Measurements from ENCODE around the gene SECISBP2. TPM values are rescaled to one million over a fixed set of nuclear protein-coding genes. Genes with fewer than 3 reads are reported as not detected.

The SECISBP2 gene
- total and polyA plus RNA-seq, 2 experiments from 2014 or later = 30.6 to 43.8 TPM

DNA sequence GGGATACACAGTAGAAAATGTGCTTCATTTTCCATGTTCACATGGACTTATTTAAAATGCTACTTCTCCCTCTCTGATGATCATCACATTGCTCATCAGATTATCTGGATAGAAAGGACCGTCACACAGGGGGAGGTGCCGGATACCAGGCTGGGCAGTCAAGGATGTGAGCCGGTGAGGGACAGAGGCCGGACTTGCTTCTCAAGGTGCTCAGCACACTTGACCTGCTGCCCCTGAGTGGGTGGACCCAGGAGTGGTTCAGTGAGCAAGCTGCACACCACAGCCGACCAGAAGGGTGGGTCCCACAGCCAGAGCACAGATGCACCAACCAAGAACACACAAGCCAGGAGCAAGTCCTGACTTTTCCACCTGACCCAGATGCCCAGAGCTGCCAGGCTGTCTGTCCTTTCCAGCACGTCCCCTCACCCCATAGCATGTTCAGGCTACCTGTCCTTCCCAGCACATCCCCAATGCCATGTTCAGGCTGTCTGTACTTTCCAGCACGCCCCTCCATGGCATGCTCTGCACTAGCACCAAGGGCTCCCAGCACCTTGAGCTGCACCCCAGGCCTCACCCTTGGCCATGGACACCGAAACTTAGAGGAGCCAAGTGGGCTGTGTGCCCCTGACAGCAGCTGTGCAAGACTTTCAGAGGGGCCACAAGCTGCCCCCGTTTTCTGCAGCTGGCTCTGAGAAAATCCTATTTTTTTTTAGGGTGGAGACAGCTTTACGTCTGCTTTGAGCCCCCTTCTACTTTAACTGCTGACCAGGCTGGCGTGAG is 77.8 kb downstream of the SECISBP2 start:
- no peaks in the 10 kb centered on the region for H3K9me2 ChIP-seq (replicated peaks; ENCODE audit: insufficient read depth)
- H3K27ac ChIP-seq = no peak overlapping the region
- H3K36me3 ChIP-seq (replicated peaks; ENCODE audit: insufficient read depth, low read depth) = no peaks in the 10 kb centered on the region
- no peaks in the 10 kb centered on the region for H4K20me1 ChIP-seq (ENCODE audit: insufficient read depth, poor library complexity, severe bottlenecking)
- H3K4me2 ChIP-seq = no peak overlapping the region
- DNase-seq (ENCODE audit: low spot score) = no peak
- no peaks in the 10 kb centered on the region for H3K4me1 ChIP-seq (ENCODE audit: insufficient read depth)
- no peaks in the 10 kb centered on the region for H3K79me2 ChIP-seq
- WGBS (ENCODE audit: low lambda C conversion rate, missing lambda C conversion rate) = 95% methylated on average over 11 of the region's 11 CpGs
- TF ChIP-seq, protein P1, sequence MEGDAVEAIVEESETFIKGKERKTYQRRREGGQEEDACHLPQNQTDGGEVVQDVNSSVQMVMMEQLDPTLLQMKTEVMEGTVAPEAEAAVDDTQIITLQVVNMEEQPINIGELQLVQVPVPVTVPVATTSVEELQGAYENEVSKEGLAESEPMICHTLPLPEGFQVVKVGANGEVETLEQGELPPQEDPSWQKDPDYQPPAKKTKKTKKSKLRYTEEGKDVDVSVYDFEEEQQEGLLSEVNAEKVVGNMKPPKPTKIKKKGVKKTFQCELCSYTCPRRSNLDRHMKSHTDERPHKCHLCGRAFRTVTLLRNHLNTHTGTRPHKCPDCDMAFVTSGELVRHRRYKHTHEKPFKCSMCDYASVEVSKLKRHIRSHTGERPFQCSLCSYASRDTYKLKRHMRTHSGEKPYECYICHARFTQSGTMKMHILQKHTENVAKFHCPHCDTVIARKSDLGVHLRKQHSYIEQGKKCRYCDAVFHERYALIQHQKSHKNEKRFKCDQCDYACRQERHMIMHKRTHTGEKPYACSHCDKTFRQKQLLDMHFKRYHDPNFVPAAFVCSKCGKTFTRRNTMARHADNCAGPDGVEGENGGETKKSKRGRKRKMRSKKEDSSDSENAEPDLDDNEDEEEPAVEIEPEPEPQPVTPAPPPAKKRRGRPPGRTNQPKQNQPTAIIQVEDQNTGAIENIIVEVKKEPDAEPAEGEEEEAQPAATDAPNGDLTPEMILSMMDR (IDR thresholded peaks at IDR 0.05; ENCODE audit: poor library complexity) = no peak
- TF ChIP-seq EZH2phosphoT487 (IDR thresholded peaks at IDR 0.05; ENCODE audit: low read depth, severe bottlenecking, unreplicated experiment) (no peak), EZH2 (IDR thresholded peaks at IDR 0.05; ENCODE audit: borderline replicate concordance) (no peak)
- no peak overlapping the region for H2AFZ ChIP-seq
- H3K4me3 ChIP-seq = no peak overlapping the region
- no peaks in the 10 kb centered on the region for H3K27me3 ChIP-seq
- no peaks in the 10 kb centered on the region for H3K9me3 ChIP-seq (ENCODE audit: low read depth)

- 96% methylated on average over 5 of the region's 5 CpGs for WGBS (ENCODE audit: low lambda C conversion rate, missing lambda C conversion rate)
- Histone ChIP-seq H3K9me3 (ENCODE audit: low read depth) (no peaks in the 10 kb centered on the region), H4K20me1 (ENCODE audit: insufficient read depth, poor library complexity, severe bottlenecking) (no peaks in the 10 kb centered on the region), H2AFZ (no peak overlapping the region), H3K4me3 (no peak overlapping the region), H3K79me2 (no peaks in the 10 kb centered on the region), H3K27ac (no peak overlapping the region), H3K27me3 (no peaks in the 10 kb centered on the region), H3K4me1 (ENCODE audit: insufficient read depth) (no peaks in the 10 kb centered on the region), H3K36me3 (replicated peaks; ENCODE audit: insufficient read depth, low read depth) (no peaks in the 10 kb centered on the region), H3K4me2 (no peak overlapping the region), H3K9me2 (replicated peaks; ENCODE audit: insufficient read depth) (no peaks in the 10 kb centered on the region)
- TF ChIP-seq EZH2phosphoT487 (IDR thresholded peaks at IDR 0.05; ENCODE audit: low read depth, severe bottlenecking, unreplicated experiment) (no peak), EZH2 (IDR thresholded peaks at IDR 0.05; ENCODE audit: borderline replicate concordance) (no peak)
- TF ChIP-seq, protein P1 (IDR thresholded peaks at IDR 0.05; ENCODE audit: poor library complexity) = no peak
- no peak for DNase-seq (ENCODE audit: low spot score)
Observed at GRCh38 chr9:89397471-89397870, 79.2 kb downstream of the SECISBP2 start.

DNA sequence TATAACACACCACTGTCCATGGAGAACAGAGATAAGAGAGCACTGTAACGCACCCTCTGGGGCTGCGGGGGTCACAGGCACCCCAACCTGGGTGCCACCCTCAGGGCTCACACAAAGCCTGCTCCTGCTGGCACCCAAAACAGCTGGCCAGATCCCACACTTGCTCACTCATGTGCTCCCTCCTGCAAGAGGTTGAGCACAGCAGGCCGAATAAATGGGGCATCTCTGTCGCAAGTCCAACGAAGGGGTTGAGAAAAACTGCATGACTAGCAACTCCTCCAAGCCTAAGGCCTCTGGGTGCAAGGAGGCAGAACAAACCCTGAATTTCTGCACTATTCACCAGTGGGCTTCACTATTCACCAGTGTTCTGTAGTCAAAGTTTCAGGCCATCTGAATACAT is 80.3 kb downstream of the SECISBP2 start:
- no peaks in the 10 kb centered on the region for H3K4me1 ChIP-seq (ENCODE audit: insufficient read depth)
- no peak for TF ChIP-seq EZH2 (IDR thresholded peaks at IDR 0.05; ENCODE audit: borderline replicate concordance)
- no peak for TF ChIP-seq EZH2phosphoT487 (IDR thresholded peaks at IDR 0.05; ENCODE audit: low read depth, severe bottlenecking, unreplicated experiment)
- TF ChIP-seq, protein P1 (IDR thresholded peaks at IDR 0.05; ENCODE audit: poor library complexity) = no peak
- H3K79me2 ChIP-seq = no peaks in the 10 kb centered on the region
- no peaks in the 10 kb centered on the region for H3K27me3 ChIP-seq
- H3K4me3 ChIP-seq = no peak overlapping the region
- no peak overlapping the region for H3K27ac ChIP-seq
- no peak overlapping the region for H2AFZ ChIP-seq
- no peaks in the 10 kb centered on the region for H3K9me3 ChIP-seq (ENCODE audit: low read depth)
- no peak overlapping the region for H3K4me2 ChIP-seq
- no peaks in the 10 kb centered on the region for H3K36me3 ChIP-seq (replicated peaks; ENCODE audit: insufficient read depth, low read depth)
- H4K20me1 ChIP-seq (ENCODE audit: insufficient read depth, poor library complexity, severe bottlenecking) = no peaks in the 10 kb centered on the region
- 97% methylated on average over 5 of the region's 5 CpGs for WGBS (ENCODE audit: low lambda C conversion rate, missing lambda C conversion rate)
- DNase-seq (ENCODE audit: low spot score) = no peak
- H3K9me2 ChIP-seq (replicated peaks; ENCODE audit: insufficient read depth) = no peaks in the 10 kb centered on the region
